Upper lobe of left lung (tissue), 4 donors: ENCODE data around the gene KCNJ9.

Source experiments
- POLR2A ChIP-seq, 4 donors: fragments of 450-650 bp; IDR thresholded peaks; one replicate each; pipeline ENCODE4 v1.5.1; 2016 to 2017; ENCODE audit warnings: antibody characterized with exemption in 4 of 4, mild to moderate bottlenecking in 2 of 4
- TF ChIP-seq, protein P1 (sequence below), 6 experiments: fragments of 450-650 bp in 4 of 6; fragments of 200-600 bp in 2 of 6; sonication (generic) in 2 of 6; IDR thresholded peaks; one replicate each; pipeline ENCODE4 v1.5.1; 2016 to 2019; ENCODE audit warnings: antibody characterized with exemption in 6 of 6

DNA sequence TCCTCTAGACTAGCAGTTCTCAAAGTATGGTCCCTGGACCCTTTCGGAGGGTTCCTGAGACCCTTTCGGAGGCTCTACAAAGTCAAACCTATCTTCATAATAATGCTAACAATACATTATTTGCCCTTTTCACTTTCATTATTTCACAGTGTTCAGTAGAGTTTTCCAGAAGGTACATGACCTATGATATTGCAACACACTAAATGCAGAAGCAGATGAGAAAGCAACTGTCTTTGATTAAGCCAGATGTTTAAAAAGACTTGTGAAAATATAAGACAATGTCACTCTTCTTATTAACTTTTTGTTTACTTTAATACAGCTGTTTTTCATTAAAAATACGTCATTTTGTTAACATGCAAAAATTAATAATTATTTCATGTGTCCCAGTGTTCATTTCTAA is 17.2 kb upstream of the KCNJ9 start:
- TF ChIP-seq, protein P1, sequence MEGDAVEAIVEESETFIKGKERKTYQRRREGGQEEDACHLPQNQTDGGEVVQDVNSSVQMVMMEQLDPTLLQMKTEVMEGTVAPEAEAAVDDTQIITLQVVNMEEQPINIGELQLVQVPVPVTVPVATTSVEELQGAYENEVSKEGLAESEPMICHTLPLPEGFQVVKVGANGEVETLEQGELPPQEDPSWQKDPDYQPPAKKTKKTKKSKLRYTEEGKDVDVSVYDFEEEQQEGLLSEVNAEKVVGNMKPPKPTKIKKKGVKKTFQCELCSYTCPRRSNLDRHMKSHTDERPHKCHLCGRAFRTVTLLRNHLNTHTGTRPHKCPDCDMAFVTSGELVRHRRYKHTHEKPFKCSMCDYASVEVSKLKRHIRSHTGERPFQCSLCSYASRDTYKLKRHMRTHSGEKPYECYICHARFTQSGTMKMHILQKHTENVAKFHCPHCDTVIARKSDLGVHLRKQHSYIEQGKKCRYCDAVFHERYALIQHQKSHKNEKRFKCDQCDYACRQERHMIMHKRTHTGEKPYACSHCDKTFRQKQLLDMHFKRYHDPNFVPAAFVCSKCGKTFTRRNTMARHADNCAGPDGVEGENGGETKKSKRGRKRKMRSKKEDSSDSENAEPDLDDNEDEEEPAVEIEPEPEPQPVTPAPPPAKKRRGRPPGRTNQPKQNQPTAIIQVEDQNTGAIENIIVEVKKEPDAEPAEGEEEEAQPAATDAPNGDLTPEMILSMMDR (IDR thresholded peaks at IDR 0.05) = no peak
- no peak for TF ChIP-seq POLR2A (IDR thresholded peaks at IDR 0.05)
